ENCODE measurements around the gene SMIM15. TPM values are rescaled to one million over a fixed set of nuclear protein-coding genes. Genes with fewer than 3 reads are reported as not detected.

Gene SMIM15
- total and polyA plus RNA-seq, 10 of the 15 experiments (the other 5 are each of a cell fraction or from before 2014, with no cell fraction given), result 13.8 to 83.3 (median 53.9) TPM

- no peak overlapping the region for H3K4me3 ChIP-seq
- TF ChIP-seq RCOR1 (conservative IDR thresholded peaks at IDR 0.05; ENCODE audit: low read depth, low read length) (no peak), SMAD1 (IDR thresholded peaks at IDR 0.05; ENCODE audit: low read depth, partially characterized antibody) (no peak), RB1 (IDR thresholded peaks at IDR 0.05; ENCODE audit: borderline replicate concordance) (no peak), ZNF622 (IDR thresholded peaks at IDR 0.05) (no peak), DPF2 (IDR thresholded peaks at IDR 0.05) (no peak), NFIC (IDR thresholded peaks at IDR 0.05; ENCODE audit: low read depth, low read length) (no peak), ZBED1 (IDR thresholded peaks at IDR 0.05; ENCODE audit: borderline replicate concordance) (no peak), SIX5 (IDR thresholded peaks at IDR 0.05; ENCODE audit: low read depth, low read length, severe bottlenecking) (no peak), TCF3 (IDR thresholded peaks at IDR 0.05; ENCODE audit: borderline replicate concordance, insufficient read depth, low read depth, low read length) (no peak)
- TF ChIP-seq, protein P1, sequence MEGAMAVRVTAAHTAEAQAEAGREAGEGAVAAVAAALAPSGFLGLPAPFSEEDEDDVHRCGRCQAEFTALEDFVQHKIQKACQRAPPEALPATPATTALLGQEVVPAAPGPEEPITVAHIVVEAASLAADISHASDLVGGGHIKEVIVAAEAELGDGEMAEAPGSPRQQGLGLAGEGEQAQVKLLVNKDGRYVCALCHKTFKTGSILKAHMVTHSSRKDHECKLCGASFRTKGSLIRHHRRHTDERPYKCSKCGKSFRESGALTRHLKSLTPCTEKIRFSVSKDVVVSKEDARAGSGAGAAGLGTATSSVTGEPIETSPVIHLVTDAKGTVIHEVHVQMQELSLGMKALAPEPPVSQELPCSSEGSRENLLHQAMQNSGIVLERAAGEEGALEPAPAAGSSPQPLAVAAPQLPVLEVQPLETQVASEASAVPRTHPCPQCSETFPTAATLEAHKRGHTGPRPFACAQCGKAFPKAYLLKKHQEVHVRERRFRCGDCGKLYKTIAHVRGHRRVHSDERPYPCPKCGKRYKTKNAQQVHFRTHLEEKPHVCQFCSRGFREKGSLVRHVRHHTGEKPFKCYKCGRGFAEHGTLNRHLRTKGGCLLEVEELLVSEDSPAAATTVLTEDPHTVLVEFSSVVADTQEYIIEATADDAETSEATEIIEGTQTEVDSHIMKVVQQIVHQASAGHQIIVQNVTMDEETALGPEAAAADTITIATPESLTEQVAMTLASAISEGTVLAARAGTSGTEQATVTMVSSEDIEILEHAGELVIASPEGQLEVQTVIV (IDR thresholded peaks at IDR 0.05; ENCODE audit: borderline replicate concordance, partially characterized antibody), result no peak
- TF ChIP-seq, protein P2, sequence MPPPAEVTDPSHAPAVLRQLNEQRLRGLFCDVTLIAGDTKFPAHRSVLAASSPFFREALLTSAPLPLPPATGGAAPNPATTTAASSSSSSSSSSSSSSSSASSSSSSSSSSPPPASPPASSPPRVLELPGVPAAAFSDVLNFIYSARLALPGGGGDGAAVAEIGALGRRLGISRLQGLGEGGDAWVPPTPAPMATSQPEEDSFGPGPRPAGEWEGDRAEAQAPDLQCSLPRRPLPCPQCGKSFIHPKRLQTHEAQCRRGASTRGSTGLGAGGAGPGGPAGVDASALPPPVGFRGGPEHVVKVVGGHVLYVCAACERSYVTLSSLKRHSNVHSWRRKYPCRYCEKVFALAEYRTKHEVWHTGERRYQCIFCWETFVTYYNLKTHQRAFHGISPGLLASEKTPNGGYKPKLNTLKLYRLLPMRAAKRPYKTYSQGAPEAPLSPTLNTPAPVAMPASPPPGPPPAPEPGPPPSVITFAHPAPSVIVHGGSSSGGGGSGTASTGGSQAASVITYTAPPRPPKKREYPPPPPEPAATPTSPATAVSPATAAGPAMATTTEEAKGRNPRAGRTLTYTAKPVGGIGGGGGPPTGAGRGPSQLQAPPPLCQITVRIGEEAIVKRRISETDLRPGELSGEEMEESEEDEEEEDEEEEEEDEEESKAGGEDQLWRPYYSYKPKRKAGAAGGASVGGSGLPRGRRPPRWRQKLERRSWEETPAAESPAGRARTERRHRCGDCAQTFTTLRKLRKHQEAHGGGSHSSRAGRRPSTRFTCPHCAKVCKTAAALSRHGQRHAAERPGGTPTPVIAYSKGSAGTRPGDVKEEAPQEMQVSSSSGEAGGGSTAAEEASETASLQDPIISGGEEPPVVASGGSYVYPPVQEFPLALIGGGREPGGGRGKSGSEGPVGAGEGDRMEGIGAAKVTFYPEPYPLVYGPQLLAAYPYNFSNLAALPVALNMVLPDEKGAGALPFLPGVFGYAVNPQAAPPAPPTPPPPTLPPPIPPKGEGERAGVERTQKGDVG (CRISPR knock-in tag; IDR thresholded peaks at IDR 0.05), result no peak
- 75% methylated on average over 1 of the region's 1 CpG for WGBS (ENCODE audit: insufficient coverage, insufficient replicate concordance, low lambda C conversion rate, missing lambda C conversion rate)
- no peaks in the 10 kb centered on the region for H3K27me3 ChIP-seq (replicated peaks in 1 of 2; ENCODE audit: control insufficient read depth in 2 of 2, insufficient read depth in 2 of 2, low read length in 1 of 2)
- no peak for FAIRE-seq
- no peak overlapping the region for H3K27ac ChIP-seq (ENCODE audit: control insufficient read depth, insufficient read depth)
- in situ Hi-C loops (cut with MboI) (no loop called here), intact Hi-C loops (cut with micrococcal nuclease; ENCODE audit: unreplicated experiment) (no loop called here)
- RAD21 ChIA-PET (ENCODE audit: unreplicated experiment), result no interaction called here
- no peak for ATAC-seq
- H3K36me3 ChIP-seq (ENCODE audit: control insufficient read depth in 2 of 2, insufficient read depth in 2 of 2, low read length in 1 of 2), result no peaks in the 10 kb centered on the region
- no peaks in the 10 kb centered on the region for H3K9me3 ChIP-seq (replicated peaks; ENCODE audit: control insufficient read depth, insufficient read depth, low read length)
- CTCF ChIA-PET, result no interaction called here
- H3K4me1 ChIP-seq (ENCODE audit: control insufficient read depth, insufficient read depth, low read length), result no peaks in the 10 kb centered on the region
- H3K79me2 ChIP-seq (ENCODE audit: control insufficient read depth, insufficient read depth, low read length), result no peaks in the 10 kb centered on the region
- SMC1A ChIA-PET (ENCODE audit: uncharacterized antibody, unreplicated experiment), result interaction anchor here (0.5 to 0.6 kb wide), 2 partner anchors 15 to 25 kb away, joined by 3 to 4 read pairs; no protein-coding TSS in a partner anchor
- H2AFZ ChIP-seq (ENCODE audit: control insufficient read depth, low read depth, low read length), result no peak overlapping the region
- H4K20me1 ChIP-seq (ENCODE audit: control insufficient read depth, insufficient read depth), result no peaks in the 10 kb centered on the region
- POLR2A ChIA-PET, result no interaction called here
- BruUV-seq (replicated peaks), result no TSS peak
- H3K9ac ChIP-seq (ENCODE audit: control insufficient read depth, insufficient read depth, low read length), result no peak overlapping the region
- no peak overlapping the region for H3K4me2 ChIP-seq (ENCODE audit: control insufficient read depth, insufficient read depth)
- DNase-seq (ENCODE audit: low read depth, low spot score), result no peak
These were observed 41.7 kb downstream of the SMIM15 start for GRCh38 chr5:61120534-61120933.

Data from GM12878 (cell line).